Lower lobe of right lung (tissue), 2 donors: ENCODE measurements around the gene KIF26B. TPM values are rescaled to one million over a fixed set of nuclear protein-coding genes. Genes with fewer than 3 reads are reported as not detected.

ENCODE experiments used
- ATAC-seq, 2 donors: fragments of 200-7000 bp; cut with Tn5 transposase; one replicate each; pipeline ENCODE4 v1.9.1; 2020 to 2022; ENCODE audit warnings: mild to moderate bottlenecking in 2 of 2, moderate library complexity in 2 of 2
- DNase-seq: peaks from one replicate; pipeline ENCODE4 v3.0.0-alpha.2; 2020
- H3K27ac ChIP-seq: fragments of 200-600 bp; one replicate; pipeline ENCODE4 v1.8.0; 2022
- H3K27me3 ChIP-seq: fragments of 200-600 bp; one replicate; pipeline ENCODE4 v1.8.0; 2022; ENCODE audit warnings: low read depth
- H3K36me3 ChIP-seq: fragments of 200-600 bp; one replicate; pipeline ENCODE4 v1.8.0; 2022; ENCODE audit warnings: mild to moderate bottlenecking
- H3K4me1 ChIP-seq: fragments of 200-600 bp; one replicate; pipeline ENCODE4 v1.8.0; 2022
- H3K4me3 ChIP-seq: fragments of 200-600 bp; one replicate; pipeline ENCODE4 v1.8.0; 2022; ENCODE audit warnings: mild to moderate bottlenecking
- H3K9me3 ChIP-seq: fragments of 200-600 bp; one replicate; pipeline ENCODE4 v1.8.0; 2022
- CTCF ChIP-seq: fragments of 200-600 bp; IDR thresholded peaks from one replicate; pipeline ENCODE4 v1.8.0; 2022; ENCODE audit warnings: antibody characterized with exemption, mild to moderate bottlenecking
- intact Hi-C: fragments of 100-400 bp; cut with DNase I; formaldehyde crosslinking; loops from one replicate; pipeline ENCODE4 v1.11.0; 2022
- total RNA-seq: library from RNA; stranded (reverse); fragmentation: NEBNext Ultra II Directional; extraction: Animal tissue kit (Norgen Biotek cat#: 25700); gene quantifications from one replicate; pipeline ENCODE4 v1.2.1, GENCODE V29; 2021
- donor health status: DM: no; HTN: yes; CAD: no; lungs with severe emphysema.

Gene KIF26B
- total RNA-seq, 1 donor from 2014 or later: 1.2 TPM

GRCh38 chr1:245684571-245684970, 529.8 kb downstream of the KIF26B start:
- DNase-seq (no peak), ATAC-seq (no peak)
- Histone ChIP-seq H3K4me3 (no peak overlapping the region), H3K27me3 (no peaks in the 10 kb centered on the region), H3K27ac (no peak overlapping the region), H3K36me3 (no peaks in the 10 kb centered on the region), H3K9me3 (no peaks in the 10 kb centered on the region), H3K4me1 (no peaks in the 10 kb centered on the region)
- TF ChIP-seq CTCF: no peak
- intact Hi-C loops: no loop called here

- TF ChIP-seq CTCF: no peak
- Histone ChIP-seq H3K36me3 (no peaks in the 10 kb centered on the region), H3K27ac (no peak overlapping the region), H3K4me1 (no peaks in the 10 kb centered on the region), H3K9me3 (no peaks in the 10 kb centered on the region), H3K27me3 (no peaks in the 10 kb centered on the region), H3K4me3 (no peak overlapping the region)
- no peak for ATAC-seq
- intact Hi-C loops: no loop called here
- DNase-seq: no peak
Observed at GRCh38 chr1:245685111-245685810, 530.5 kb downstream of the KIF26B start.

- Histone ChIP-seq H3K4me1 (no peaks in the 10 kb centered on the region), H3K27ac (no peak overlapping the region), H3K27me3 (no peaks in the 10 kb centered on the region), H3K4me3 (no peak overlapping the region), H3K9me3 (no peaks in the 10 kb centered on the region), H3K36me3 (no peaks in the 10 kb centered on the region)
- TF ChIP-seq CTCF: no peak
- ATAC-seq: no peak
- intact Hi-C loops: no loop called here
- peak; percentile 14 for DNase-seq
Observed at GRCh38 chr1:245686006-245686405, 531.2 kb downstream of the KIF26B start.

- H3K9me3 ChIP-seq: no peaks in the 10 kb centered on the region
- DNase-seq (peak; percentile 36), ATAC-seq (no peak)
Observed at GRCh38 chr1:245686446-245687030, 531.8 kb downstream of the KIF26B start.

GRCh38 chr1:245687152-245687635, 532.4 kb downstream of the KIF26B start:
- DNase-seq (no peak), ATAC-seq (no peak)
- Histone ChIP-seq H3K4me1 (no peaks in the 10 kb centered on the region), H3K9me3 (no peaks in the 10 kb centered on the region), H3K27me3 (no peaks in the 10 kb centered on the region), H3K4me3 (no peak overlapping the region), H3K36me3 (no peaks in the 10 kb centered on the region), H3K27ac (no peak overlapping the region)
- intact Hi-C loops: no loop called here
- TF ChIP-seq CTCF: no peak

More at GRCh38 chr1:245686446-245687030, 531.8 kb downstream of the KIF26B start:
- no peaks in the 10 kb centered on the region for H3K36me3 ChIP-seq
- H3K4me3 ChIP-seq: no peak overlapping the region
- H3K27ac ChIP-seq: no peak overlapping the region
- no peak for TF ChIP-seq CTCF
- H3K4me1 ChIP-seq: no peaks in the 10 kb centered on the region
- intact Hi-C loops: no loop called here
- H3K27me3 ChIP-seq: no peaks in the 10 kb centered on the region
